ENCODE data around the gene AP1M1. TPM values are rescaled to one million over a fixed set of nuclear protein-coding genes. Genes with fewer than 3 reads are reported as not detected.

Gene AP1M1
- total RNA-seq, 1 experiment from 2014 or later, result 27.7 TPM

DNA sequence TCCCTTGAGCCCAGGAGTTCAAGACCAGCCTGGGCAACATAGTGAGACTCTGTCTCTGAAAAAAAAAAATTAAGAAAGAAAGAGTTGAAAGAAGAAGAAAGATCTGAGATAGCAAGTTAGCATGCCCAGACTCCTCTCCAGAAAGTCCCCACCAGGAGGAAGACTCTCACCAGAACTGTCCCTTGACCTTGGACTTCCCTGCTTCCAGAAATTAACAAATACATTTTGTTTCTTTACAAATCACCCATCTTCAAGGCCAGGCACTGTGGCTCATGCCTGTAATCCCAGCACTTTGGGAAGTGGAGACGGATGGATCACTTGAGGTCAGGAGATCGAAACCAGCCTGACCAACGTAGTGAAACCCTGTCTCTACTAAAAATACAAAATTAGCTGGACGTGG is 82.6 kb downstream of the AP1M1 start (continued):
- TF ChIP-seq, protein P1, sequence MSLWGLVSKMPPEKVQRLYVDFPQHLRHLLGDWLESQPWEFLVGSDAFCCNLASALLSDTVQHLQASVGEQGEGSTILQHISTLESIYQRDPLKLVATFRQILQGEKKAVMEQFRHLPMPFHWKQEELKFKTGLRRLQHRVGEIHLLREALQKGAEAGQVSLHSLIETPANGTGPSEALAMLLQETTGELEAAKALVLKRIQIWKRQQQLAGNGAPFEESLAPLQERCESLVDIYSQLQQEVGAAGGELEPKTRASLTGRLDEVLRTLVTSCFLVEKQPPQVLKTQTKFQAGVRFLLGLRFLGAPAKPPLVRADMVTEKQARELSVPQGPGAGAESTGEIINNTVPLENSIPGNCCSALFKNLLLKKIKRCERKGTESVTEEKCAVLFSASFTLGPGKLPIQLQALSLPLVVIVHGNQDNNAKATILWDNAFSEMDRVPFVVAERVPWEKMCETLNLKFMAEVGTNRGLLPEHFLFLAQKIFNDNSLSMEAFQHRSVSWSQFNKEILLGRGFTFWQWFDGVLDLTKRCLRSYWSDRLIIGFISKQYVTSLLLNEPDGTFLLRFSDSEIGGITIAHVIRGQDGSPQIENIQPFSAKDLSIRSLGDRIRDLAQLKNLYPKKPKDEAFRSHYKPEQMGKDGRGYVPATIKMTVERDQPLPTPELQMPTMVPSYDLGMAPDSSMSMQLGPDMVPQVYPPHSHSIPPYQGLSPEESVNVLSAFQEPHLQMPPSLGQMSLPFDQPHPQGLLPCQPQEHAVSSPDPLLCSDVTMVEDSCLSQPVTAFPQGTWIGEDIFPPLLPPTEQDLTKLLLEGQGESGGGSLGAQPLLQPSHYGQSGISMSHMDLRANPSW (CRISPR knock-in tag; conservative IDR thresholded peaks at IDR 0.05; ENCODE audit: low read depth), result no peak
- TF ChIP-seq, protein P2, sequence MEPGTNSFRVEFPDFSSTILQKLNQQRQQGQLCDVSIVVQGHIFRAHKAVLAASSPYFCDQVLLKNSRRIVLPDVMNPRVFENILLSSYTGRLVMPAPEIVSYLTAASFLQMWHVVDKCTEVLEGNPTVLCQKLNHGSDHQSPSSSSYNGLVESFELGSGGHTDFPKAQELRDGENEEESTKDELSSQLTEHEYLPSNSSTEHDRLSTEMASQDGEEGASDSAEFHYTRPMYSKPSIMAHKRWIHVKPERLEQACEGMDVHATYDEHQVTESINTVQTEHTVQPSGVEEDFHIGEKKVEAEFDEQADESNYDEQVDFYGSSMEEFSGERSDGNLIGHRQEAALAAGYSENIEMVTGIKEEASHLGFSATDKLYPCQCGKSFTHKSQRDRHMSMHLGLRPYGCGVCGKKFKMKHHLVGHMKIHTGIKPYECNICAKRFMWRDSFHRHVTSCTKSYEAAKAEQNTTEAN (CRISPR knock-in tag; IDR thresholded peaks at IDR 0.05), result no peak
- TF ChIP-seq ZNF423 (CRISPR knock-in tag; IDR thresholded peaks at IDR 0.05) (no peak), MXD4 (CRISPR knock-in tag; IDR thresholded peaks at IDR 0.05; ENCODE audit: borderline replicate concordance) (no peak), TCF7 (CRISPR knock-in tag; IDR thresholded peaks at IDR 0.05; ENCODE audit: low read depth) (no peak)
- TF ChIP-seq, protein P3, sequence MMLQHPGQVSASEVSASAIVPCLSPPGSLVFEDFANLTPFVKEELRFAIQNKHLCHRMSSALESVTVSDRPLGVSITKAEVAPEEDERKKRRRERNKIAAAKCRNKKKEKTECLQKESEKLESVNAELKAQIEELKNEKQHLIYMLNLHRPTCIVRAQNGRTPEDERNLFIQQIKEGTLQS (CRISPR knock-in tag; conservative IDR thresholded peaks at IDR 0.05), result no peak
- TF ChIP-seq, protein P4, sequence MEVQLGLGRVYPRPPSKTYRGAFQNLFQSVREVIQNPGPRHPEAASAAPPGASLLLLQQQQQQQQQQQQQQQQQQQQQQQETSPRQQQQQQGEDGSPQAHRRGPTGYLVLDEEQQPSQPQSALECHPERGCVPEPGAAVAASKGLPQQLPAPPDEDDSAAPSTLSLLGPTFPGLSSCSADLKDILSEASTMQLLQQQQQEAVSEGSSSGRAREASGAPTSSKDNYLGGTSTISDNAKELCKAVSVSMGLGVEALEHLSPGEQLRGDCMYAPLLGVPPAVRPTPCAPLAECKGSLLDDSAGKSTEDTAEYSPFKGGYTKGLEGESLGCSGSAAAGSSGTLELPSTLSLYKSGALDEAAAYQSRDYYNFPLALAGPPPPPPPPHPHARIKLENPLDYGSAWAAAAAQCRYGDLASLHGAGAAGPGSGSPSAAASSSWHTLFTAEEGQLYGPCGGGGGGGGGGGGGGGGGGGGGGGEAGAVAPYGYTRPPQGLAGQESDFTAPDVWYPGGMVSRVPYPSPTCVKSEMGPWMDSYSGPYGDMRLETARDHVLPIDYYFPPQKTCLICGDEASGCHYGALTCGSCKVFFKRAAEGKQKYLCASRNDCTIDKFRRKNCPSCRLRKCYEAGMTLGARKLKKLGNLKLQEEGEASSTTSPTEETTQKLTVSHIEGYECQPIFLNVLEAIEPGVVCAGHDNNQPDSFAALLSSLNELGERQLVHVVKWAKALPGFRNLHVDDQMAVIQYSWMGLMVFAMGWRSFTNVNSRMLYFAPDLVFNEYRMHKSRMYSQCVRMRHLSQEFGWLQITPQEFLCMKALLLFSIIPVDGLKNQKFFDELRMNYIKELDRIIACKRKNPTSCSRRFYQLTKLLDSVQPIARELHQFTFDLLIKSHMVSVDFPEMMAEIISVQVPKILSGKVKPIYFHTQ (CRISPR knock-in tag; IDR thresholded peaks at IDR 0.05), result no peak
- TF ChIP-seq, protein P5, sequence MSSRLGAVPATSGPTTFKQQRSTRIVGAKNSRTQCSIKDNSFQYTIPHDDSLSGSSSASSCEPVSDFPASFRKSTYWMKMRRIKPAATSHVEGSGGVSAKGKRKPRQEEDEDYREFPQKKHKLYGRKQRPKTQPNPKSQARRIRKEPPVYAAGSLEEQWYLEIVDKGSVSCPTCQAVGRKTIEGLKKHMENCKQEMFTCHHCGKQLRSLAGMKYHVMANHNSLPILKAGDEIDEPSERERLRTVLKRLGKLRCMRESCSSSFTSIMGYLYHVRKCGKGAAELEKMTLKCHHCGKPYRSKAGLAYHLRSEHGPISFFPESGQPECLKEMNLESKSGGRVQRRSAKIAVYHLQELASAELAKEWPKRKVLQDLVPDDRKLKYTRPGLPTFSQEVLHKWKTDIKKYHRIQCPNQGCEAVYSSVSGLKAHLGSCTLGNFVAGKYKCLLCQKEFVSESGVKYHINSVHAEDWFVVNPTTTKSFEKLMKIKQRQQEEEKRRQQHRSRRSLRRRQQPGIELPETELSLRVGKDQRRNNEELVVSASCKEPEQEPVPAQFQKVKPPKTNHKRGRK (CRISPR knock-in tag; IDR thresholded peaks at IDR 0.05; ENCODE audit: borderline replicate concordance), result no peak

DNA sequence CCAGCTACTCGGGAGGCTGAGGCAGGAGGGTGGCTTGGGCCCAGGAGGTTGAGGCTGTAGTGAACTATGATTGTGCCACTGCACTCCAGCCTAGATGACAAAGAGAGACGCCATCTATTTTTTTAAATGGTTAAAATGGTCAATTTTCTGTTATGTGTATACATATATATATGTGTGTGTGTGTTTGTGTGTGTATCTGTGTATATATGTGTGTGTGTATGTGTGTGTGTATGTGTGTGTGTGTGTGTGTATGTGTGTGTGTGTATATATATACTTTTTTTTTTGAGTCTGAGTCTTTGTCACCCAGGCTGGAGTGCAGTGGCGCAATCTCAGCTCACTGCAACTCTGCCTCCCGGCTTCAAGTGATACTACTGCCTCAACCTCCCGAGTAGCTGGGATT is 84.0 kb downstream of the AP1M1 start:
- Mint-ChIP-seq H3K9me3 (no peaks in the 10 kb centered on the region), H3K27me3 (ENCODE audit: low read depth) (no peaks in the 10 kb centered on the region), H3K4me1 (peaks cover 4% of the 10 kb centered on the region; the same call in 1 of the 2 replicates), H3K27ac (no peak overlapping the region), H3K4me3 (no peak overlapping the region), H3K36me3 (no peaks in the 10 kb centered on the region)
- ChIA-PET CTCF (interaction anchor here (1.3 to 2.0 kb wide), 3 partner anchors 95 to 105 kb away, joined by 3 to 5 read pairs (median 5); no protein-coding TSS in a partner anchor), POLR2A (interaction anchor here (0.6 kb wide), 1 partner anchor 29 kb away, joined by 3 read pairs; no protein-coding TSS in a partner anchor)
- no peak for ATAC-seq
- no peak for DNase-seq (ENCODE audit: low spot score)
- TF ChIP-seq, protein P6, sequence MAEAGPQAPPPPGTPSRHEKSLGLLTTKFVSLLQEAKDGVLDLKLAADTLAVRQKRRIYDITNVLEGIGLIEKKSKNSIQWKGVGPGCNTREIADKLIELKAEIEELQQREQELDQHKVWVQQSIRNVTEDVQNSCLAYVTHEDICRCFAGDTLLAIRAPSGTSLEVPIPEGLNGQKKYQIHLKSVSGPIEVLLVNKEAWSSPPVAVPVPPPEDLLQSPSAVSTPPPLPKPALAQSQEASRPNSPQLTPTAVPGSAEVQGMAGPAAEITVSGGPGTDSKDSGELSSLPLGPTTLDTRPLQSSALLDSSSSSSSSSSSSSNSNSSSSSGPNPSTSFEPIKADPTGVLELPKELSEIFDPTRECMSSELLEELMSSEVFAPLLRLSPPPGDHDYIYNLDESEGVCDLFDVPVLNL (CRISPR knock-in tag; IDR thresholded peaks at IDR 0.05; ENCODE audit: borderline replicate concordance, low read depth), result no peak
- TF ChIP-seq, protein P7, sequence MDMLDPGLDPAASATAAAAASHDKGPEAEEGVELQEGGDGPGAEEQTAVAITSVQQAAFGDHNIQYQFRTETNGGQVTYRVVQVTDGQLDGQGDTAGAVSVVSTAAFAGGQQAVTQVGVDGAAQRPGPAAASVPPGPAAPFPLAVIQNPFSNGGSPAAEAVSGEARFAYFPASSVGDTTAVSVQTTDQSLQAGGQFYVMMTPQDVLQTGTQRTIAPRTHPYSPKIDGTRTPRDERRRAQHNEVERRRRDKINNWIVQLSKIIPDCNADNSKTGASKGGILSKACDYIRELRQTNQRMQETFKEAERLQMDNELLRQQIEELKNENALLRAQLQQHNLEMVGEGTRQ (CRISPR knock-in tag; IDR thresholded peaks at IDR 0.05), result no peak
- TF ChIP-seq, protein P8, sequence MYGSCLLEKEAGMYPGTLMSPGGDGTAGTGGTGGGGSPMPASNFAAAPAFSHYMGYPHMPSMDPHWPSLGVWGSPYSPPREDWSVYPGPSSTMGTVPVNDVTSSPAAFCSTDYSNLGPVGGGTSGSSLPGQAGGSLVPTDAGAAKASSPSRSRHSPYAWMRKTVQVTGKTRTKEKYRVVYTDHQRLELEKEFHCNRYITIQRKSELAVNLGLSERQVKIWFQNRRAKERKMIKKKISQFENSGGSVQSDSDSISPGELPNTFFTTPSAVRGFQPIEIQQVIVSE (CRISPR knock-in tag; IDR thresholded peaks at IDR 0.05; ENCODE audit: borderline replicate concordance), result no peak
- TF ChIP-seq FOXJ3 (CRISPR knock-in tag; IDR thresholded peaks at IDR 0.05; ENCODE audit: borderline replicate concordance), result no peak
- no peak for TF ChIP-seq ZBTB21 (CRISPR knock-in tag; IDR thresholded peaks at IDR 0.05; ENCODE audit: borderline replicate concordance)
- no peak for TF ChIP-seq NFATC4 (CRISPR knock-in tag; IDR thresholded peaks at IDR 0.05)
- no peak for TF ChIP-seq IRF2 (CRISPR knock-in tag; IDR thresholded peaks at IDR 0.05; ENCODE audit: borderline replicate concordance, low read depth)
- TF ChIP-seq NFYB (CRISPR knock-in tag; conservative IDR thresholded peaks at IDR 0.05; ENCODE audit: low read depth), result no peak
- TF ChIP-seq, protein P9, sequence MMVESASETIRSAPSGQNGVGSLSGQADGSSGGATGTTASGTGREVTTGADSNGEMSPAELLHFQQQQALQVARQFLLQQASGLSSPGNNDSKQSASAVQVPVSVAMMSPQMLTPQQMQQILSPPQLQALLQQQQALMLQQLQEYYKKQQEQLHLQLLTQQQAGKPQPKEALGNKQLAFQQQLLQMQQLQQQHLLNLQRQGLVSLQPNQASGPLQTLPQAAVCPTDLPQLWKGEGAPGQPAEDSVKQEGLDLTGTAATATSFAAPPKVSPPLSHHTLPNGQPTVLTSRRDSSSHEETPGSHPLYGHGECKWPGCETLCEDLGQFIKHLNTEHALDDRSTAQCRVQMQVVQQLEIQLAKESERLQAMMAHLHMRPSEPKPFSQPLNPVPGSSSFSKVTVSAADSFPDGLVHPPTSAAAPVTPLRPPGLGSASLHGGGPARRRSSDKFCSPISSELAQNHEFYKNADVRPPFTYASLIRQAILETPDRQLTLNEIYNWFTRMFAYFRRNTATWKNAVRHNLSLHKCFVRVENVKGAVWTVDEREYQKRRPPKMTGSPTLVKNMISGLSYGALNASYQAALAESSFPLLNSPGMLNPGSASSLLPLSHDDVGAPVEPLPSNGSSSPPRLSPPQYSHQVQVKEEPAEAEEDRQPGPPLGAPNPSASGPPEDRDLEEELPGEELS (CRISPR knock-in tag; IDR thresholded peaks at IDR 0.05), result no peak
- no peak for TF ChIP-seq TCF7 (CRISPR knock-in tag; IDR thresholded peaks at IDR 0.05; ENCODE audit: low read depth)
- TF ChIP-seq, protein P10, sequence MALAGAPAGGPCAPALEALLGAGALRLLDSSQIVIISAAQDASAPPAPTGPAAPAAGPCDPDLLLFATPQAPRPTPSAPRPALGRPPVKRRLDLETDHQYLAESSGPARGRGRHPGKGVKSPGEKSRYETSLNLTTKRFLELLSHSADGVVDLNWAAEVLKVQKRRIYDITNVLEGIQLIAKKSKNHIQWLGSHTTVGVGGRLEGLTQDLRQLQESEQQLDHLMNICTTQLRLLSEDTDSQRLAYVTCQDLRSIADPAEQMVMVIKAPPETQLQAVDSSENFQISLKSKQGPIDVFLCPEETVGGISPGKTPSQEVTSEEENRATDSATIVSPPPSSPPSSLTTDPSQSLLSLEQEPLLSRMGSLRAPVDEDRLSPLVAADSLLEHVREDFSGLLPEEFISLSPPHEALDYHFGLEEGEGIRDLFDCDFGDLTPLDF (CRISPR knock-in tag; IDR thresholded peaks at IDR 0.05), result no peak
- no peak for TF ChIP-seq OVOL2 (CRISPR knock-in tag; IDR thresholded peaks at IDR 0.05; ENCODE audit: borderline replicate concordance)
- no peak for TF ChIP-seq ZNF263 (CRISPR knock-in tag; IDR thresholded peaks at IDR 0.05; ENCODE audit: low read depth)
